Panc1 (cell line): Measurements from ENCODE around the gene NPDC1. TPM values are rescaled to one million over a fixed set of nuclear protein-coding genes. Genes with fewer than 3 reads are reported as not detected.

ENCODE experiments used
- ATAC-seq: fragments of 200-7000 bp; cut with Tn5 transposase; 2 replicates; pipeline ENCODE4 v1.9.1; 2020; ENCODE audit warnings: mild to moderate bottlenecking, moderate library complexity
- BruUV-seq: library from RNA; stranded (reverse); fragments of 400-500 nt; replicated peaks from 2 replicates; lab custom pipeline; 2021; lab: Mats Ljungman, UMichigan
- CTCF ChIA-PET: fragments of 300-600 bp; sonication (Branson Sonifier 250); formaldehyde crosslinking; loops from one replicate; lab custom pipeline; 2022; ENCODE audit warnings: antibody characterized with exemption; lab: Charles Lee
- POLR2A ChIA-PET: fragments of 300-600 bp; sonication (Branson Sonifier 250); formaldehyde crosslinking; loops from one replicate; lab custom pipeline; 2022; ENCODE audit warnings: antibody characterized with exemption; lab: Charles Lee
- DNase-seq: peaks from one replicate; pipeline ENCODE4 v3.0.0-alpha.2; 2010; ENCODE audit warnings: low read depth, low spot score
- H3K27ac ChIP-seq: 2 replicates; pipeline ENCODE4 v1.5.1; 2011; ENCODE audit warnings: mild to moderate bottlenecking, low read length, inconsistent platforms
- H3K27me3 ChIP-seq: fragments of 200-500 bp; sonication (Bioruptor generic); 2 replicates; pipeline ENCODE4 v1.6.0; 2014; ENCODE audit warnings: low read length, inconsistent platforms; ENCODE audit not compliant: control insufficient read depth, insufficient read depth
- H3K36me3 ChIP-seq: fragments of 200-500 bp; sonication (Bioruptor generic); 2 replicates; pipeline ENCODE4 v1.5.1; 2014; ENCODE audit warnings: inconsistent platforms, mild to moderate bottlenecking, low read length, moderate library complexity; ENCODE audit not compliant: control insufficient read depth, insufficient read depth
- H3K4me1 ChIP-seq: 2 replicates; pipeline ENCODE4 v1.5.1; 2011; ENCODE audit warnings: inconsistent platforms, mild to moderate bottlenecking, low read length, moderate library complexity; ENCODE audit not compliant: control insufficient read depth, insufficient read depth
- H3K4me3 ChIP-seq, 2 experiments: 2 replicates each; pipeline ENCODE4 v1.5.1; 2011 to 2012; ENCODE audit warnings: low read depth in 2 of 2, low read length in 2 of 2, mild to moderate bottlenecking in 2 of 2, inconsistent platforms in 1 of 2, moderate library complexity in 1 of 2
- H3K9me3 ChIP-seq: fragments of 200-500 bp; sonication (Bioruptor generic); 2 replicates; pipeline ENCODE4 v1.5.1; 2014; ENCODE audit warnings: low read depth, mild to moderate bottlenecking, inconsistent platforms, low read length, moderate library complexity; ENCODE audit not compliant: control insufficient read depth, insufficient read depth
- POLR2AphosphoS5 ChIP-seq: IDR thresholded peaks from 2 replicates; pipeline ENCODE4 v1.6.1; 2012; ENCODE audit warnings: mild to moderate bottlenecking, low read depth, low read length, moderate library complexity
- REST ChIP-seq, 2 experiments: IDR thresholded peaks; 2 replicates each; pipeline ENCODE4 v1.6.1; 2011 to 2012; ENCODE audit warnings: low read depth in 2 of 2, control low read depth in 1 of 2, low read length in 1 of 2, mild to moderate bottlenecking in 1 of 2, moderate library complexity in 1 of 2; ENCODE audit not compliant: insufficient read depth in 1 of 2
- SIN3A ChIP-seq: IDR thresholded peaks from 2 replicates; pipeline ENCODE4 v1.6.1; 2012; ENCODE audit warnings: low read depth, mild to moderate bottlenecking, low read length, moderate library complexity, borderline replicate concordance; ENCODE audit not compliant: insufficient read depth
- TCF7L2 ChIP-seq: IDR thresholded peaks from 2 replicates; pipeline ENCODE4 v1.6.1; 2011; ENCODE audit warnings: mild to moderate bottlenecking, low read depth, low read length, inconsistent platforms
- in situ Hi-C: cut with HindIII; loops from 2 replicates; pipeline ENCODE4 v1.10.0; 2016; ENCODE audit warnings: low sequenced_read_pairs, low pct_unique_long_range_greater_than_20kb
- intact Hi-C: fragments of 100-400 bp; cut with micrococcal nuclease; formaldehyde crosslinking; loops from one replicate; pipeline ENCODE4 v1.10.0; 2022; ENCODE audit not compliant: unreplicated experiment
- total RNA-seq: library from RNA; stranded (reverse); gene quantifications from one replicate; pipeline ENCODE4 v1.2.1, GENCODE V29; 2021; ENCODE audit not compliant: unreplicated experiment
- TF ChIP-seq, protein P1 (sequence below): fragments of 450-650 bp; IDR thresholded peaks from 2 replicates; pipeline ENCODE4 v1.5.1; 2017; ENCODE audit warnings: mild to moderate bottlenecking

Gene NPDC1
- total RNA-seq, 1 experiment from 2014 or later = 43.5 TPM

DNA sequence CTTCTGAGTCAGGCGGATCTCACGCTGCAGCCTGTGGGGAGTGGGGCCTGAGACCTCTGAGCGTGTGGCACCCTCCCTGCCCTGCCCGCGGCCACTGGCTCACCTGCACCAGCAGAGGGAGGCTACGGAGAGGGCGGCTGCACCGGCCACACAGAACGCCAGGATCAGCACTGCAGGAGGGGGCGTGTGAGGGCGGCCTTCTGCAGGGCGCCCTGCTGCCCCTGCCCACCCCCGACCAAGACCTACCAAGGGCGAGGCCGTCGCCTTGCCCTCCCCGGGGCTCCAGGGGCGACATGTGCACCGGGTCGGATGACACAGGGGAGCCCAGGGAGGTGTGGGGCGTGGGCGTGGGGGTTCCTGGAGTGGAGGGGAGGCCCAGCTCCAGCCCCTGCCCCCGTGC is 5.4 kb downstream of the NPDC1 start:
- in situ Hi-C loops = no loop called here
- no peak overlapping the region for H3K27ac ChIP-seq
- no peaks in the 10 kb centered on the region for H3K36me3 ChIP-seq
- BruUV-seq = no TSS peak
- intact Hi-C loops = no loop called here
- H3K4me3 ChIP-seq = no peak overlapping the region
- ATAC-seq = no peak
- TF ChIP-seq POLR2AphosphoS5 = no peak
- no peak for TF ChIP-seq SIN3A
- TF ChIP-seq, protein P1, sequence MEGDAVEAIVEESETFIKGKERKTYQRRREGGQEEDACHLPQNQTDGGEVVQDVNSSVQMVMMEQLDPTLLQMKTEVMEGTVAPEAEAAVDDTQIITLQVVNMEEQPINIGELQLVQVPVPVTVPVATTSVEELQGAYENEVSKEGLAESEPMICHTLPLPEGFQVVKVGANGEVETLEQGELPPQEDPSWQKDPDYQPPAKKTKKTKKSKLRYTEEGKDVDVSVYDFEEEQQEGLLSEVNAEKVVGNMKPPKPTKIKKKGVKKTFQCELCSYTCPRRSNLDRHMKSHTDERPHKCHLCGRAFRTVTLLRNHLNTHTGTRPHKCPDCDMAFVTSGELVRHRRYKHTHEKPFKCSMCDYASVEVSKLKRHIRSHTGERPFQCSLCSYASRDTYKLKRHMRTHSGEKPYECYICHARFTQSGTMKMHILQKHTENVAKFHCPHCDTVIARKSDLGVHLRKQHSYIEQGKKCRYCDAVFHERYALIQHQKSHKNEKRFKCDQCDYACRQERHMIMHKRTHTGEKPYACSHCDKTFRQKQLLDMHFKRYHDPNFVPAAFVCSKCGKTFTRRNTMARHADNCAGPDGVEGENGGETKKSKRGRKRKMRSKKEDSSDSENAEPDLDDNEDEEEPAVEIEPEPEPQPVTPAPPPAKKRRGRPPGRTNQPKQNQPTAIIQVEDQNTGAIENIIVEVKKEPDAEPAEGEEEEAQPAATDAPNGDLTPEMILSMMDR = no peak
- no peak for TF ChIP-seq REST (IDR thresholded peaks at IDR 0.05; ENCODE audit: insufficient read depth in 1 of 2, low read depth in 2 of 2, low read length in 1 of 2)
- no peak for TF ChIP-seq TCF7L2
- H3K4me1 ChIP-seq = peaks cover 10% of the 10 kb centered on the region; the same call in 1 of the 2 replicates
- no peak for DNase-seq
- no peaks in the 10 kb centered on the region for H3K9me3 ChIP-seq
- H3K27me3 ChIP-seq = no peaks in the 10 kb centered on the region
- ChIA-PET POLR2A (no interaction called here), CTCF (no interaction called here)

- H3K36me3 ChIP-seq = no peaks in the 10 kb centered on the region
- no peaks in the 10 kb centered on the region for H3K27me3 ChIP-seq
- POLR2A ChIA-PET = no interaction called here
- intact Hi-C loops (loop anchor here (10.0 kb wide), 1 partner anchor 95 kb away; the partner anchor contains the start of genes C8G and FBXW5), in situ Hi-C loops (no loop called here)
- CTCF ChIA-PET = interaction anchor here (0.6 to 1.1 kb wide), 2 partner anchors 14 to 92 kb away, joined by 3 read pairs; no protein-coding TSS in a partner anchor
- no peak overlapping the region for H3K4me3 ChIP-seq
- peaks cover 9% of the 10 kb centered on the region for H3K4me1 ChIP-seq
- H3K9me3 ChIP-seq = no peaks in the 10 kb centered on the region
- BruUV-seq = no TSS peak
- ATAC-seq (no peak), DNase-seq (no peak)
- H3K27ac ChIP-seq = no peak overlapping the region
- no peak for TF ChIP-seq POLR2AphosphoS5
- TF ChIP-seq REST (IDR thresholded peaks at IDR 0.05; ENCODE audit: insufficient read depth in 1 of 2, low read depth in 2 of 2, low read length in 1 of 2) = no peak
- TF ChIP-seq TCF7L2 = no peak
- TF ChIP-seq SIN3A = no peak
- TF ChIP-seq, protein P1 = no peak
These were observed 6.2 kb downstream of the NPDC1 start for GRCh38 chr9:137039611-137040366.
